CD14-positive monocyte (primary cell): ENCODE results near the gene RGS19. TPM values are rescaled to one million over a fixed set of nuclear protein-coding genes. Genes with fewer than 3 reads are reported as not detected.

Source experiments
- DNase-seq, 3 donors: peaks; one replicate each; pipeline ENCODE4 v3.0.0-alpha.2; 2011 to 2022
- H2AFZ ChIP-seq: 2 replicates; pipeline ENCODE4 v1.6.0; 2012; ENCODE audit warnings: mild to moderate bottlenecking, low read depth, low read length, inconsistent platforms; ENCODE audit not compliant: insufficient read depth, poor library complexity, severe bottlenecking
- H3K27ac ChIP-seq, 2 donors: 1 replicate in 1 of 2; 2 replicates in 1 of 2; pipeline ENCODE4 v1.5.1; 2012 to 2013; ENCODE audit warnings: low read length in 2 of 2, control low read depth in 1 of 2, inconsistent platforms in 1 of 2, low read depth in 1 of 2, mild to moderate bottlenecking in 1 of 2
- H3K27me3 ChIP-seq, 2 donors: one replicate each; pipeline versions ENCODE4 v1.6.0 to v1.6.1; 2011 to 2013; ENCODE audit warnings: low read length in 2 of 2; ENCODE audit not compliant: control insufficient read depth in 2 of 2, insufficient read depth in 2 of 2
- H3K36me3 ChIP-seq, 2 donors: replicated peaks in 1 of 2; 1 replicate in 1 of 2; 2 replicates in 1 of 2; pipeline versions ENCODE4 v1.5.1 to v1.6.1; 2012 to 2013; ENCODE audit warnings: low read length in 2 of 2, control low read depth in 1 of 2, inconsistent platforms in 1 of 2, mild to moderate bottlenecking in 1 of 2; ENCODE audit not compliant: insufficient read depth in 2 of 2, control insufficient read depth in 1 of 2
- H3K4me1 ChIP-seq, 2 donors: 1 replicate in 1 of 2; 2 replicates in 1 of 2; pipeline versions ENCODE4 v1.5.1 to v1.6.1; 2012 to 2013; ENCODE audit warnings: low read length in 2 of 2, control low read depth in 1 of 2, inconsistent platforms in 1 of 2, mild to moderate bottlenecking in 1 of 2, moderate library complexity in 1 of 2; ENCODE audit not compliant: insufficient read depth in 2 of 2, control insufficient read depth in 1 of 2
- H3K4me2 ChIP-seq: replicated peaks from 2 replicates; pipeline ENCODE3; 2012; ENCODE audit warnings: low read length, moderate library complexity, mild to moderate bottlenecking; ENCODE audit not compliant: poor library complexity, severe bottlenecking; ENCODE audit errors: extremely low read depth
- H3K4me3 ChIP-seq, 3 experiments: fragments of 200-600 bp in 1 of 3; sonication (generic) in 1 of 3; replicated peaks in 1 of 3; 1 replicate in 2 of 3; 2 replicates in 1 of 3; pipeline ENCODE4 v1.5.1; 2011 to 2013; ENCODE audit warnings: low read length in 3 of 3, mild to moderate bottlenecking in 3 of 3, control low read depth in 2 of 3, low read depth in 2 of 3, inconsistent platforms in 1 of 3, moderate library complexity in 1 of 3
- H3K79me2 ChIP-seq: 2 replicates; pipeline ENCODE4 v1.6.0; 2012; ENCODE audit warnings: mild to moderate bottlenecking, control low read depth, inconsistent platforms, low read length, moderate library complexity; ENCODE audit not compliant: insufficient read depth
- H3K9ac ChIP-seq: 2 replicates; pipeline ENCODE4 v1.6.0; 2017; ENCODE audit warnings: low read length, mild to moderate bottlenecking; ENCODE audit not compliant: insufficient read depth, poor library complexity, severe bottlenecking
- H3K9me3 ChIP-seq, 2 donors: replicated peaks in 1 of 2; 1 replicate in 1 of 2; 2 replicates in 1 of 2; pipeline versions ENCODE4 v1.5.1 to v1.6.1; 2012 to 2013; ENCODE audit warnings: low read length in 2 of 2, control low read depth in 1 of 2; ENCODE audit not compliant: control insufficient read depth in 1 of 2, insufficient read depth in 1 of 2
- H4K20me1 ChIP-seq: 2 replicates; pipeline ENCODE4 v1.6.0; 2012; ENCODE audit warnings: mild to moderate bottlenecking, low read length, control low read depth, moderate library complexity; ENCODE audit not compliant: insufficient read depth
- H3K27ac Mint-ChIP-seq, 7 donors: one replicate each; pipeline ENCODE4 v1.8.0; 2020; ENCODE audit warnings: mild to moderate bottlenecking in 7 of 7, mixed read lengths in 7 of 7, moderate library complexity in 6 of 7, inconsistent platforms in 2 of 7
- H3K27me3 Mint-ChIP-seq, 3 donors: one replicate each; pipeline ENCODE4 v1.8.0; 2021 to 2022; ENCODE audit warnings: low read depth in 3 of 3, mild to moderate bottlenecking in 3 of 3, mixed read lengths in 3 of 3, moderate library complexity in 3 of 3, inconsistent platforms in 1 of 3
- H3K36me3 Mint-ChIP-seq, 2 donors: one replicate each; pipeline ENCODE4 v1.8.0; 2020; ENCODE audit warnings: mixed read lengths in 2 of 2, inconsistent platforms in 1 of 2, mild to moderate bottlenecking in 1 of 2
- H3K4me1 Mint-ChIP-seq: one replicate; pipeline ENCODE4 v1.8.0; 2020; ENCODE audit warnings: mild to moderate bottlenecking, mixed read lengths
- H3K4me3 Mint-ChIP-seq, 2 donors: one replicate each; pipeline ENCODE4 v1.8.0; 2020; ENCODE audit warnings: mild to moderate bottlenecking in 2 of 2, mixed read lengths in 2 of 2, moderate library complexity in 1 of 2
- H3K9me3 Mint-ChIP-seq, 7 donors: one replicate each; pipeline ENCODE4 v1.8.0; 2020 to 2022; ENCODE audit warnings: mixed read lengths in 7 of 7, mild to moderate bottlenecking in 6 of 7, moderate library complexity in 6 of 7, inconsistent platforms in 2 of 7
- WGBS: methylation state at CpG from one replicate; pipeline ENCODE4 v1.1.5; 2013; ENCODE audit warnings: missing lambda C conversion rate; ENCODE audit not compliant: insufficient coverage; 5-methylcytosine and 5-hydroxymethylcytosine counted together
- intact Hi-C, 2 donors: fragments of 100-400 bp; cut with micrococcal nuclease; formaldehyde crosslinking; loops; one replicate each; pipeline versions ENCODE4 v1.15.0 to v1.15.1; 2023
- polyA plus RNA-seq, 3 donors: library from polyadenylated mRNA; depleted of rRNA in 1 of 3; unstranded in 2 of 3; stranded (reverse) in 1 of 3; fragments of 300-500 nt in 2 of 3; fragments of >200 nt in 1 of 3; fragmentation: Illumina TruSeq in 2 of 3; gene quantifications; 1 replicate in 2 of 3; 2 replicates in 1 of 3; pipeline ENCODE4 v1.2.3, GENCODE V29; 2012 to 2021
- TF ChIP-seq, protein P1 (sequence below): fragments of 200-600 bp; IDR thresholded peaks from one replicate; pipeline ENCODE4 v1.8.0; 2022; ENCODE audit warnings: antibody characterized with exemption, mild to moderate bottlenecking

The RGS19 gene
- polyA plus RNA-seq, 3 donors, result 235 to 280 (median 244) TPM

DNA sequence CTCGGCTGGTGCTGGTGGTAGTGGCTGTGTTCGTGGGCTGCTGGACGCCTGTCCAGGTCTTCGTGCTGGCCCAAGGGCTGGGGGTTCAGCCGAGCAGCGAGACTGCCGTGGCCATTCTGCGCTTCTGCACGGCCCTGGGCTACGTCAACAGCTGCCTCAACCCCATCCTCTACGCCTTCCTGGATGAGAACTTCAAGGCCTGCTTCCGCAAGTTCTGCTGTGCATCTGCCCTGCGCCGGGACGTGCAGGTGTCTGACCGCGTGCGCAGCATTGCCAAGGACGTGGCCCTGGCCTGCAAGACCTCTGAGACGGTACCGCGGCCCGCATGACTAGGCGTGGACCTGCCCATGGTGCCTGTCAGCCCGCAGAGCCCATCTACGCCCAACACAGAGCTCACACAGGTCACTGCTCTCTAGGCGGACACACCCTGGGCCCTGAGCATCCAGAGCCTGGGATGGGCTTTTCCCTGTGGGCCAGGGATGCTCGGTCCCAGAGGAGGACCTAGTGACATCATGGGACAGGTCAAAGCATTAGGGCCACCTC is 19.2 kb upstream of the RGS19 start:
- Histone ChIP-seq H3K27ac (no peak overlapping the region), H3K27me3 (peaks cover 6 to 31% of the 10 kb centered on the region in 2 donors), H3K4me1 (peaks cover 4 to 7% of the 10 kb centered on the region in 2 donors), H3K9ac (no peak overlapping the region), H2AFZ (no peak overlapping the region), H3K36me3 (peaks cover 41 to 51% of the 10 kb centered on the region in 2 donors), H3K9me3 (no peaks in the 10 kb centered on the region), H3K4me2 (no peak overlapping the region), H4K20me1 (peaks cover 20% of the 10 kb centered on the region), H3K4me3 (no peak overlapping the region), H3K79me2 (no peaks in the 10 kb centered on the region)
- peaks cover 2 to 12% (median 5%) of the 10 kb centered on the region in 7 donors for H3K9me3 Mint-ChIP-seq
- H3K27ac Mint-ChIP-seq, result no peak overlapping the region
- no peak overlapping the region for H3K4me3 Mint-ChIP-seq
- H3K4me1 Mint-ChIP-seq, result peaks cover 6% of the 10 kb centered on the region
- no peak for DNase-seq
- peaks cover 45 to 53% of the 10 kb centered on the region in 2 donors for H3K36me3 Mint-ChIP-seq
- intact Hi-C loops, result no loop called here
- TF ChIP-seq, protein P1, sequence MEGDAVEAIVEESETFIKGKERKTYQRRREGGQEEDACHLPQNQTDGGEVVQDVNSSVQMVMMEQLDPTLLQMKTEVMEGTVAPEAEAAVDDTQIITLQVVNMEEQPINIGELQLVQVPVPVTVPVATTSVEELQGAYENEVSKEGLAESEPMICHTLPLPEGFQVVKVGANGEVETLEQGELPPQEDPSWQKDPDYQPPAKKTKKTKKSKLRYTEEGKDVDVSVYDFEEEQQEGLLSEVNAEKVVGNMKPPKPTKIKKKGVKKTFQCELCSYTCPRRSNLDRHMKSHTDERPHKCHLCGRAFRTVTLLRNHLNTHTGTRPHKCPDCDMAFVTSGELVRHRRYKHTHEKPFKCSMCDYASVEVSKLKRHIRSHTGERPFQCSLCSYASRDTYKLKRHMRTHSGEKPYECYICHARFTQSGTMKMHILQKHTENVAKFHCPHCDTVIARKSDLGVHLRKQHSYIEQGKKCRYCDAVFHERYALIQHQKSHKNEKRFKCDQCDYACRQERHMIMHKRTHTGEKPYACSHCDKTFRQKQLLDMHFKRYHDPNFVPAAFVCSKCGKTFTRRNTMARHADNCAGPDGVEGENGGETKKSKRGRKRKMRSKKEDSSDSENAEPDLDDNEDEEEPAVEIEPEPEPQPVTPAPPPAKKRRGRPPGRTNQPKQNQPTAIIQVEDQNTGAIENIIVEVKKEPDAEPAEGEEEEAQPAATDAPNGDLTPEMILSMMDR, result no peak
- whole genome bisulfite sequencing, result 97% methylated on average over 28 of the region's 28 CpGs
- peaks cover 25 to 30% (median 27%) of the 10 kb centered on the region in 3 donors for H3K27me3 Mint-ChIP-seq

DNA sequence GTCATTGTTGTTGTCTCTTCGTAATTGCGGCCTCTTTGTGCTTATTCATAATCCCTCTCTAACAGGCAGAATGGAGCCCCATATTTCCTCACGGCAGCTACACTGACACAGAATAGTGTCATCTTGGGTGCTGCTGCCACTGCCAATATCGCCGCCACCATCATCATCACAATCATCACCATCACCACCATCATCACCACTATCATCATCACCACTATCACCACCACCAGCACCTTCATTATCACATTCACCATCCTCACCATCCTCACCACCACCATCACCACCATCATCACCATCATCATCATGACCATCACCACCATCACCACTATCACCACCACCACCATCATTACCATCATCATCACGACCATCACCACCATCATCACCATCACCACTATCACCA is 17.2 kb upstream of the RGS19 start:
- intact Hi-C loops, result no loop called here
- Histone ChIP-seq H4K20me1 (peaks cover 30% of the 10 kb centered on the region), H3K4me3 (no peak overlapping the region), H2AFZ (no peak overlapping the region), H3K79me2 (no peaks in the 10 kb centered on the region), H3K4me1 (no peaks in the 10 kb centered on the region), H3K9ac (no peak overlapping the region), H3K27me3 (peaks cover 0 to 12% of the 10 kb centered on the region in 2 donors), H3K27ac (no peak overlapping the region), H3K36me3 (peaks cover 41 to 51% of the 10 kb centered on the region in 2 donors), H3K4me2 (no peak overlapping the region), H3K9me3 (no peaks in the 10 kb centered on the region)
- Mint-ChIP-seq H3K27me3 (peaks cover 7 to 11% (median 10%) of the 10 kb centered on the region in 3 donors), H3K4me3 (no peak overlapping the region), H3K4me1 (peaks cover 8% of the 10 kb centered on the region), H3K27ac (no peak overlapping the region), H3K9me3 (peaks cover 2 to 10% (median 5%) of the 10 kb centered on the region in 7 donors), H3K36me3 (peaks cover 44 to 53% of the 10 kb centered on the region in 2 donors)
- 77% methylated on average over 5 of the region's 6 CpGs for WGBS
- TF ChIP-seq, protein P1, result no peak
- no peak for DNase-seq
